Neutrophil (primary cell): ENCODE measurements around the gene PCSK6.

Experiments
- H3K27ac ChIP-seq: fragments of 200-600 bp; sonication (generic); 2 replicates; pipeline ENCODE4 v1.5.1; 2016; ENCODE audit warnings: mild to moderate bottlenecking, moderate library complexity
- H3K27me3 ChIP-seq: fragments of 200-600 bp; sonication (generic); 2 replicates; pipeline ENCODE4 v1.6.0; 2016; ENCODE audit warnings: mild to moderate bottlenecking
- H3K36me3 ChIP-seq: fragments of 200-600 bp; sonication (generic); 2 replicates; pipeline ENCODE4 v1.5.1; 2017
- H3K4me1 ChIP-seq, 2 experiments: fragments of 200-600 bp in 1 of 2; sonication (generic) in 1 of 2; 1 replicate in 1 of 2; 2 replicates in 1 of 2; pipeline versions ENCODE4 v1.5.1 to v1.6.1; 2013 to 2016; ENCODE audit warnings: low read depth in 1 of 2, low read length in 1 of 2, mild to moderate bottlenecking in 1 of 2, moderate library complexity in 1 of 2; ENCODE audit not compliant: control insufficient read depth in 1 of 2, insufficient read depth in 1 of 2
- H3K4me3 ChIP-seq, 2 experiments: fragments of 200-600 bp in 1 of 2; sonication (generic) in 1 of 2; 1 replicate in 1 of 2; 2 replicates in 1 of 2; pipeline ENCODE4 v1.5.1; 2013 to 2016; ENCODE audit warnings: low read depth in 1 of 2, low read length in 1 of 2, mild to moderate bottlenecking in 1 of 2, moderate library complexity in 1 of 2
- H3K9me3 ChIP-seq: fragments of 200-600 bp; sonication (generic); 2 replicates; pipeline ENCODE4 v1.5.1; 2016
- TF ChIP-seq, protein P1 (sequence below): fragments of 200-600 bp; sonication (generic); IDR thresholded peaks from 2 replicates; pipeline ENCODE4 v1.5.1; 2016; ENCODE audit warnings: antibody characterized with exemption

Gene PCSK6

DNA sequence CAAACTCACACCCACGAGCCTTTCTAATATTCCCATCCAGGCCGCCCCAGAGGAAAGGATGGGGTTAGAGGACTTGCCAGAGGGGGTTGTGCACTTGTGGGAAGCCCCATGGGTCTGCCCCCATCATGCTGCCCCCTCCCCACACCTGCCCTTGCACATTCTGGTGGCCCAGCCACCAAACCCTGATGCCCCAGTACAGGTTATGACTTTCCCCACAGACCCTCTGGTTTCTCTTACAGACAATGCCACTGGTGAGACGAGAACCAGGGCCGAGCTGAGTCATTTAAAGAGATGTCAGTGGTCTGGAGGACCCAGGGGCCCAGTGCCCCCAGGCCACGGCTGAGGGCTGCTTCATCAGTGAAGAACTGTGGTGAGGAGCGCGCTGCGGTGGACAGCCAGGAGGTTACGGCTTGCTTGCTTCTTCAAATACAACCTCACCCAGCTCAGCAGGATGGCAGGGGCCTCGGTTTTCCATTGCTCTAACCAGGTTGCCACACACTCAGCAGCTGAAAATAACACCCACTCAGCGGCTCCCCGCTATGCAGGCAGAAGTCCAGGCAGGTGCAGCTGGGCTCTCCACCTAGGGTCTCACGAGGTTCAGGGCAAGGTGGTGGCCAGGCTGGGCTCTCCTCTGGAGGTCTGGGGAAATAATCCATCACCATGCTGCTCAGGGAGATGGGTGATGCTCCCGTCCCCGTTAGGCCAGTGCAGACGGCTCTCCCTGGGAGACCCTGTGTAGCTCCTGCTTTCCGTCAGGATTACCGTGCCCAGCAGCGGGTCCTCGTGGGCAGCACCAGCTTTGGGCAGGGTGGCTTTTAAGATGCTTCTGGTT lies 180.7 kb downstream of the PCSK6 start:
- Histone ChIP-seq H3K4me1 (no peaks in the 10 kb centered on the region), H3K27ac (no peak overlapping the region), H3K9me3 (no peaks in the 10 kb centered on the region), H3K27me3 (peaks cover 50% of the 10 kb centered on the region), H3K36me3 (no peaks in the 10 kb centered on the region), H3K4me3 (no peak overlapping the region)
- TF ChIP-seq, protein P1, sequence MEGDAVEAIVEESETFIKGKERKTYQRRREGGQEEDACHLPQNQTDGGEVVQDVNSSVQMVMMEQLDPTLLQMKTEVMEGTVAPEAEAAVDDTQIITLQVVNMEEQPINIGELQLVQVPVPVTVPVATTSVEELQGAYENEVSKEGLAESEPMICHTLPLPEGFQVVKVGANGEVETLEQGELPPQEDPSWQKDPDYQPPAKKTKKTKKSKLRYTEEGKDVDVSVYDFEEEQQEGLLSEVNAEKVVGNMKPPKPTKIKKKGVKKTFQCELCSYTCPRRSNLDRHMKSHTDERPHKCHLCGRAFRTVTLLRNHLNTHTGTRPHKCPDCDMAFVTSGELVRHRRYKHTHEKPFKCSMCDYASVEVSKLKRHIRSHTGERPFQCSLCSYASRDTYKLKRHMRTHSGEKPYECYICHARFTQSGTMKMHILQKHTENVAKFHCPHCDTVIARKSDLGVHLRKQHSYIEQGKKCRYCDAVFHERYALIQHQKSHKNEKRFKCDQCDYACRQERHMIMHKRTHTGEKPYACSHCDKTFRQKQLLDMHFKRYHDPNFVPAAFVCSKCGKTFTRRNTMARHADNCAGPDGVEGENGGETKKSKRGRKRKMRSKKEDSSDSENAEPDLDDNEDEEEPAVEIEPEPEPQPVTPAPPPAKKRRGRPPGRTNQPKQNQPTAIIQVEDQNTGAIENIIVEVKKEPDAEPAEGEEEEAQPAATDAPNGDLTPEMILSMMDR: no peak

DNA sequence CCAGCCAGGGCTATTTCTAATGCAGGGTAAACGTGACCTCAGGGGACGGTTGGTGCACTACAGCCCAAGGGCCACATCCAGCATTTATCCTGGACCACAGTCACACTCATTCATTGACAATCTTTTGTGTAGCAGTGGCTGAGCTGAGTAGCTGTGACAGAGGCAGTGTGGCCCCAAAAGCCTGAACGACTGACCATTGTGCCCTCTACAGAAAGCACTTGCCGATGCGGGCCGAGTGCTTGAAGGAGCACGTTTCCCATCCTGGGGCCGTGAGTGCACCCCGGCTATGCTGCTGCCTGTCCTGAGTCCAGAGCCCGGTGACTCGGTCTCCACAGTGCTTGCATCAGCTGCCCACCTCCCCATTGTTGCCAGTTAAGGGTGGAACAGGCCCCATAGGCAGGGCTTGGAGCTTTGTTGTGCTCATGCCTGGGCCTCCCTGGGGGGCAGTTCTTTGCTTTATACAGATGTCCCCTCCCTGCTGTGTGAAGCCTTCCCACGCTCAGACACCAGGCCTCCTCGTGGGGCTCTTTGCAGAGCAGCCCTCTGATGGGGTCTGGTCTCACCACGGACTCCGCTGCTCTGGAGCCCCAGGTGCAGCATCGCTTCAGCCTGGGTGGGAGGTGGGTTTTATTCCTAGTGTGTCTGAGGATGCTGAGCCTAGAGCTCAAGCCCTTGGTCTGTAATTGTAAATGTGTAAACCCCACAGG lies 181.5 kb downstream of the PCSK6 start:
- H3K4me3 ChIP-seq: no peak overlapping the region
- TF ChIP-seq, protein P1: no peak
- H3K27me3 ChIP-seq: peaks cover 51% of the 10 kb centered on the region
- H3K36me3 ChIP-seq: no peaks in the 10 kb centered on the region
- no peaks in the 10 kb centered on the region for H3K4me1 ChIP-seq
- H3K27ac ChIP-seq: no peak overlapping the region
- no peaks in the 10 kb centered on the region for H3K9me3 ChIP-seq

DNA sequence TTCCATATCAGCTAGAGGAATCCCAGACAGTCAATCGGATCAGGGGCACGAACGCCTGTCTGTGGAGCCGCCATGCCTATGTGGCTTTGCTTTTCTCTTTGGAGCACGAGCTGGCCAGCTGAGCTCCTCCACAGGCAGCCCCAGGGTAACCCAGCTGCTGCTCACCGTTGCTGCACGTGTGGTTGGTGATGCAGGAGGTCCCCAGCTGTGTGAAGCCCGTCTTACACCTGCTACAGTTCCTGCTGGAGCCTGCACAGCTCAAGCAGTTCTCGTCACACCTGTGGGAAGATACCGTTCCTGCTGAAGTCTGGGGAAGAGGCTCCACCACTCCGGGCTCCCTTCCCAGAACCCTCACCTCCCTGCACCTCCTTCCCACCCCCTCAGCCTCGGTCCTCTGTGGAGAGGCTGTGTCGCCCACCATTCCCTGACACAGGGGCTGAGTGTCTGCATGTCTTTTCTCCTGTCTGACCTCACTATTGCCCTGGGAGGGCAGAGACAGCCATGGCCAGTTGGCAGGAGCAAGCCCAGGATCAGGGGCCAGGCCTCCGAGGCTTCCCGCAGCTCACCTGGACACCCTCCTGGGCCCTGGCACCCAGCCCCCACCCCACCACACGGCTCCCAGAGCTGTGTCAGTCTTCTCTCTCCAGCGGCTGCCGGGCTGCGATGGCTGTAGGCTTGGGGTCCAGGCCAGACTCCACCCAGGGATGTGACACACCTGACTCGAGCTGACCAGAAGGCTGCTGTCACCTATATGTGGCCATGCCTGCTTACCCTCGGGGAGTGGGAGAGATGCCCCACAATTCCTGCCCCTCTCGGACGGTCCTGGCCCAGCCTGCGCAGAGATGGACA lies 182.2 kb downstream of the PCSK6 start:
- Histone ChIP-seq H3K27me3 (peaks cover 53% of the 10 kb centered on the region), H3K4me3 (no peak overlapping the region), H3K36me3 (no peaks in the 10 kb centered on the region), H3K4me1 (no peaks in the 10 kb centered on the region), H3K9me3 (no peaks in the 10 kb centered on the region), H3K27ac (no peak overlapping the region)
- TF ChIP-seq, protein P1: no peak

DNA sequence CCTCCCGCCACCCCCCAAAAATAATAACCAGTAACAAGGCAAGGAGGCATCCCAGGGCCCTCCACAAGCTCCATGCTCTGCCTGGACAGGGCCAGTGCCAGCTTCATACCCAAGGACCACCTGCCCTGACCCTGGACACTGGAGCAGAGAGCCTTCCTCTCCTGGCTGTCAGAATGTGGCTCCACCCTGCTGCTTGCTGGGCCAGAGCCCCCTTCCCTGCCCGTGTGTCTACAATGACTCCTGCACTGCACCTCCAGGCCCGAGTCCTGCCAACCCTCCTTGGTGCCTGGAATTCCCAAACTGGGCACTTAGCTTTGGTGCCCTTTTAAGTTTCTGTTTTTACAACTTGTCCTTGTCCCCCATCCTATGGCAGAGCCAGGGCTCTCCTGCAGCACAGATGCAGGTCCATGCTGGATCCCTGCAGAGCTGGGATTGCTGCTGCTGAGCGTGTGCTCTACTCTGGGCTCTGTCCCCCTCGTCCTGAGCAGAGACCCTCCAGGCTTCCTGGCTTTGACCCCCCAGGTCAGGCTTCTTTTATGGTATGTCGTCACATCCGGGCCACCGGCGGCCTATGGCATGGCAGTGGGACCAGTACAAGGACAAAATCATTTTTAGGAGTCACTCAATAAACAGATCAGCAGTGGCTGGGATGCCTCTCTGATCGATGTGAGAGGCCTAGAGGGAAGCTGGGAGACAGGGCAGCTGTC lies 183.0 kb downstream of the PCSK6 start:
- no peak overlapping the region for H3K4me3 ChIP-seq
- no peak overlapping the region for H3K27ac ChIP-seq
- H3K9me3 ChIP-seq: no peaks in the 10 kb centered on the region
- H3K4me1 ChIP-seq: no peaks in the 10 kb centered on the region
- TF ChIP-seq, protein P1: no peak
- H3K27me3 ChIP-seq: peaks cover 53% of the 10 kb centered on the region
- no peaks in the 10 kb centered on the region for H3K36me3 ChIP-seq

DNA sequence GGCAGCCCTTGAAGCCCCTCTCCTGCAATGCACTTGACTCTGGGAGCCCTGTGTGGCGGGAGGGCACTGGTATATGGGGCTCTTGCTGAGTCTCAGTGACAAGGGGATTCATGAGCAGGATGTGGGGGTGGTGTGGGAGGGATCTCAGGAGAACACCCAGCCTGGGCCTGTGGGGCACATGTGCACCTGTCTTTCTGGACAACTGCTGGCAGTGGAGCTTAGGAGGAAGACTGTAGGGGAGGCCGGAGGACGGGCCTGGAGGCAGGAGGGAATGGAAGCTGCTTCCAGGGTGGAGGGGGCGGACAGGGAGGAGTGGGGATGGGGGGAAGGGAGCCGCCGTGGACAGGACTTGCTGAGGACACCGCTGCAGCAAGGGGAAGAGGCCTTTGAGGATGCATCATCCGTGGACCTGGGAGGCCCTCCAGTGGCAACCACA lies 183.7 kb downstream of the PCSK6 start:
- Histone ChIP-seq H3K4me1 (no peaks in the 10 kb centered on the region), H3K27ac (no peak overlapping the region), H3K36me3 (no peaks in the 10 kb centered on the region), H3K27me3 (peaks cover 53% of the 10 kb centered on the region), H3K9me3 (no peaks in the 10 kb centered on the region), H3K4me3 (no peak overlapping the region)
- TF ChIP-seq, protein P1: no peak
